Calu3 (cell line): ENCODE data around the gene PREX1. TPM values are rescaled to one million over a fixed set of nuclear protein-coding genes. Genes with fewer than 3 reads are reported as not detected.

Source experiments
- BruUV-seq: library from RNA; stranded (reverse); fragments of 400-500 nt; replicated peaks from 2 replicates; lab custom pipeline; 2021; lab: Mats Ljungman, UMichigan
- CTCF ChIA-PET: fragments of 300-600 bp; sonication (Branson Sonifier 250); formaldehyde crosslinking; loops from one replicate; lab custom pipeline; 2022; ENCODE audit warnings: antibody characterized with exemption; lab: Charles Lee
- DNase-seq: peaks from one replicate; pipeline ENCODE4 v3.0.0; 2022
- H3K27ac Mint-ChIP-seq: one replicate; pipeline ENCODE4 v1.8.0; 2022; ENCODE audit warnings: mixed read lengths; ENCODE audit not compliant: unreplicated experiment
- H3K27me3 Mint-ChIP-seq: one replicate; pipeline ENCODE4 v1.8.0; 2022; ENCODE audit warnings: mixed read lengths; ENCODE audit not compliant: unreplicated experiment
- H3K36me3 Mint-ChIP-seq: one replicate; pipeline ENCODE4 v1.8.0; 2022; ENCODE audit warnings: mild to moderate bottlenecking, moderate library complexity, mixed read lengths; ENCODE audit not compliant: insufficient read depth, unreplicated experiment
- H3K4me1 Mint-ChIP-seq: one replicate; pipeline ENCODE4 v1.8.0; 2022; ENCODE audit warnings: mild to moderate bottlenecking, low read depth, mixed read lengths; ENCODE audit not compliant: unreplicated experiment
- H3K4me3 Mint-ChIP-seq: one replicate; pipeline ENCODE4 v1.8.0; 2022; ENCODE audit warnings: mild to moderate bottlenecking, low read depth, moderate library complexity, mixed read lengths; ENCODE audit not compliant: unreplicated experiment
- H3K9me3 Mint-ChIP-seq: one replicate; pipeline ENCODE4 v1.8.0; 2022; ENCODE audit warnings: low read depth, mixed read lengths; ENCODE audit not compliant: unreplicated experiment
- intact Hi-C: fragments of 100-400 bp; cut with micrococcal nuclease; formaldehyde crosslinking; loops from one replicate; pipeline ENCODE4 v1.10.0; 2022; ENCODE audit not compliant: unreplicated experiment
- total RNA-seq: library from RNA; stranded (reverse); gene quantifications from 2 replicates; pipeline ENCODE4 v1.2.3, GENCODE V29; 2022
- TF ChIP-seq, protein P1 (sequence below): fragments of 200-600 bp; IDR thresholded peaks from one replicate; pipeline ENCODE4 v1.8.0; 2022; ENCODE audit warnings: antibody characterized with exemption; ENCODE audit not compliant: unreplicated experiment

PREX1 gene
- total RNA-seq, 1 experiment from 2014 or later = 0.31 TPM

DNA sequence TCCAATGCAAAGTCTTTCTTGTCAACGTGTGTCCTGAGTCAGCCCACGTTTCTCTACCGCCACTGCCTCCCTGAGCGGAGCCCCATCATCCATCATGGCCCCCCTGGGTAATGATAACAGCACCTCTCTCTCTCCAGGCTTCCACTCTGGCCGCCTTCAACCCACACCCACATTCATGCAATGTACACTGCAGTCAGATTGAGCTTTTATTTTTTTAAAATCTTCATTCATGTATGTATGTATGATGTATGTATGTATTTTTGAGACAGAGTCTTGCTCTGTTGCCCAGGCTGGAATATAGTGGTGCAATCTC is 245.2 kb downstream of the PREX1 start:
- TF ChIP-seq, protein P1, sequence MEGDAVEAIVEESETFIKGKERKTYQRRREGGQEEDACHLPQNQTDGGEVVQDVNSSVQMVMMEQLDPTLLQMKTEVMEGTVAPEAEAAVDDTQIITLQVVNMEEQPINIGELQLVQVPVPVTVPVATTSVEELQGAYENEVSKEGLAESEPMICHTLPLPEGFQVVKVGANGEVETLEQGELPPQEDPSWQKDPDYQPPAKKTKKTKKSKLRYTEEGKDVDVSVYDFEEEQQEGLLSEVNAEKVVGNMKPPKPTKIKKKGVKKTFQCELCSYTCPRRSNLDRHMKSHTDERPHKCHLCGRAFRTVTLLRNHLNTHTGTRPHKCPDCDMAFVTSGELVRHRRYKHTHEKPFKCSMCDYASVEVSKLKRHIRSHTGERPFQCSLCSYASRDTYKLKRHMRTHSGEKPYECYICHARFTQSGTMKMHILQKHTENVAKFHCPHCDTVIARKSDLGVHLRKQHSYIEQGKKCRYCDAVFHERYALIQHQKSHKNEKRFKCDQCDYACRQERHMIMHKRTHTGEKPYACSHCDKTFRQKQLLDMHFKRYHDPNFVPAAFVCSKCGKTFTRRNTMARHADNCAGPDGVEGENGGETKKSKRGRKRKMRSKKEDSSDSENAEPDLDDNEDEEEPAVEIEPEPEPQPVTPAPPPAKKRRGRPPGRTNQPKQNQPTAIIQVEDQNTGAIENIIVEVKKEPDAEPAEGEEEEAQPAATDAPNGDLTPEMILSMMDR = no peak
- H3K36me3 Mint-ChIP-seq = peaks cover 6% of the 10 kb centered on the region
- H3K27me3 Mint-ChIP-seq = peaks cover 39% of the 10 kb centered on the region
- H3K27ac Mint-ChIP-seq = no peak overlapping the region
- DNase-seq = no peak
- no TSS peak for BruUV-seq
- H3K9me3 Mint-ChIP-seq = peaks cover 3% of the 10 kb centered on the region
- H3K4me3 Mint-ChIP-seq = no peak overlapping the region
- H3K4me1 Mint-ChIP-seq = peaks cover 29% of the 10 kb centered on the region
- intact Hi-C loops = no loop called here
- CTCF ChIA-PET = no interaction called here

DNA sequence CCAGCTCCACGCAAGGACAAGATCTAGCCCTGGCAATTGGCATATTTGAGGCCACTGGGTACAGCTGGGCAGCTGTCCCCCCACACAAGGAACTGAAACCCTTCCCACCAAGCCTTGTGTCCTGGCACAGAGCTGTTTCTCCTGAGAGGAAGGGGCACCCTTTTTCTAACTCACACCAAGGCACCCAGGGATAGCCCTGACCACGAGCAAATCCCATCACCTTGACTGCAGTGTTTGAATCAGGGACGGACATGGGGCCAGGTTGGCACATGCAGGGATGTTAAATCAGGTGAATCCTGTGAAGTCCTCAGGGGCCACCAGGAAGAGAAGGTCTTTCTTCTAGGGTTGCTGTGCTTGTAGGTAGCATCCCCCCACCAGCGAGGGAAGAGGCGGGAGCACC is 246.6 kb downstream of the PREX1 start:
- Mint-ChIP-seq H3K9me3 (peaks cover 3% of the 10 kb centered on the region), H3K36me3 (no peaks in the 10 kb centered on the region), H3K27me3 (peaks cover 54% of the 10 kb centered on the region), H3K27ac (no peak overlapping the region), H3K4me1 (peaks cover 19% of the 10 kb centered on the region), H3K4me3 (no peak overlapping the region)
- no TSS peak for BruUV-seq
- no peak for DNase-seq
- CTCF ChIA-PET = no interaction called here
- intact Hi-C loops = no loop called here
- TF ChIP-seq, protein P1 = no peak

DNA sequence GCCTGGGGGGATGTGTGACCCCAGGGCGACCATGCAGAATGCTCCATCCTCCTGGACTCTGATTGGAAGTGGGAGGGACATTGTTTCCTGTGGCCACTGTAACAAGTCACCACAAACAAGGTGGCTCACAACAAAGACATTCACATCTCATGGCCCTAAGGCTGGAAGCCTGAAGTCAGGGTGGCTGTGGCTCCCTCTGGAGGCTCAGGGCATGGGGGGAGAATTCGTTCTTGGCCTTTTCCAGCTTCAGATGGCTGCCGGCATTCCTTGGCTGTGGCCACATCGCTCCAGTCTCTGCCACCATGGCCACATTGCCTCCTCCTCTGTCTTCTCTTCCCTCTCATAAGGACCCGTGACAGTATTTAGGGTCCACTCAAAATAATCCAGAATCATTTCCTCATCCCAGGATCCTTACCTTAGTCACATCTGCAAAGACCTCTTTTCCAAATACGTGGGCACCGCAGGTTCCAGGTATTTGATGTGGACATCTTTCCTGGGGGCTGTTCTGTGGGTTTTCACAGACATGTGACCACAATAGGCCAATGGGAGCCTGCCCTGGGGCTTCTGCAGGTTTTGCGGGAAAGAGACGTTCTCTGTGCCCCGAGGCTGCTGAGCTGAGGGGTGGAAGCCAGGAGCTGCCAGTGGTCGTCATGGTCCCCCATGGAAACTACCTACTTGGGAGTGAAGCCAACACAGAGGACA is 249.3 kb downstream of the PREX1 start:
- H3K27ac Mint-ChIP-seq = no peak overlapping the region
- peaks cover 8% of the 10 kb centered on the region for H3K4me1 Mint-ChIP-seq
- no peak overlapping the region for H3K4me3 Mint-ChIP-seq
- peak; percentile 43 for DNase-seq
- CTCF ChIA-PET = interaction anchor here (0.7 to 1.4 kb wide), 2 partner anchors 201 to 1382 kb away, joined by 3 to 5 read pairs; no protein-coding TSS in a partner anchor
- intact Hi-C loops = loop anchor here (10.0 kb wide), 1 partner anchor 1264 kb away; no protein-coding TSS in a partner anchor
- H3K27me3 Mint-ChIP-seq = peaks cover 55% of the 10 kb centered on the region
- no TSS peak for BruUV-seq
- H3K9me3 Mint-ChIP-seq = no peaks in the 10 kb centered on the region
- no peaks in the 10 kb centered on the region for H3K36me3 Mint-ChIP-seq
- TF ChIP-seq, protein P1 = no peak

DNA sequence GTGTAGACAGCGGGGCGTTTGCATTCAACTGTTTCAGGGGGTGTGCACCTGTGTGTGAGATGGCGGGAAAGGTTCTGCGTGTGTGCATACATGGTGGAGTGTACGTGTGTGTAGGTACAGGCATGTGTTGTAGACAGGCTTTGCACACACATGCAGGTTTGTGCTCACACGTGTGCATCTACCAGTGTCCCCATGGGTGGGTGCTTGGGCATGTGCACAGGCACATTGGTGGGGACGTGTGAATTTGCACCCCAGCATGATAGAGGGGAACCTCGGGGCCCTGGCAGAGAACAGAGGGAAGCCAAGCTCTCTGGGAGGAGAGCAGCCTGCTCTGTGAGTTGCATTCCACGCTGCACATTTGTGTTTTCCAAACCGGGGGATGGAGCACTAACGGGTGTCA is 250.2 kb downstream of the PREX1 start:
- no peak overlapping the region for H3K4me3 Mint-ChIP-seq
- no peak for DNase-seq
- H3K27me3 Mint-ChIP-seq = peaks cover 45% of the 10 kb centered on the region
- TF ChIP-seq, protein P1 = no peak
- intact Hi-C loops = loop anchor here (10.0 kb wide), 1 partner anchor 1263 kb away; no protein-coding TSS in a partner anchor
- no peak overlapping the region for H3K27ac Mint-ChIP-seq
- BruUV-seq = no TSS peak
- H3K36me3 Mint-ChIP-seq = no peaks in the 10 kb centered on the region
- CTCF ChIA-PET = no interaction called here
- no peaks in the 10 kb centered on the region for H3K9me3 Mint-ChIP-seq
- peaks cover 8% of the 10 kb centered on the region for H3K4me1 Mint-ChIP-seq
